Loucy (cell line): ENCODE results near the gene ZNF521.

Source experiments
- H2AFZ ChIP-seq: fragments of 200-600 bp; sonication (generic); 2 replicates; pipeline ENCODE4 v1.6.0; 2016; ENCODE audit warnings: antibody characterized with exemption, mild to moderate bottlenecking, low read length, moderate library complexity
- H3F3A ChIP-seq: fragments of 200-600 bp; 2 replicates; pipeline ENCODE4 v1.6.0; 2016; ENCODE audit warnings: antibody characterized with exemption, low read depth, mild to moderate bottlenecking
- H3K27me3 ChIP-seq: fragments of 200-600 bp; sonication (generic); 2 replicates; pipeline ENCODE4 v1.6.1; 2014; ENCODE audit warnings: low read length, mild to moderate bottlenecking; ENCODE audit not compliant: insufficient read depth, poor library complexity, severe bottlenecking
- H3K36me3 ChIP-seq: fragments of 200-600 bp; sonication (generic); 2 replicates; pipeline ENCODE4 v1.6.1; 2016; ENCODE audit warnings: low read length; ENCODE audit not compliant: insufficient read depth
- H3K4me1 ChIP-seq: fragments of 200-600 bp; sonication (generic); 2 replicates; pipeline ENCODE4 v1.5.1; 2014; ENCODE audit warnings: low read length, mild to moderate bottlenecking; ENCODE audit not compliant: insufficient read depth, poor library complexity, severe bottlenecking
- H3K4me2 ChIP-seq: fragments of 200-600 bp; sonication (generic); 2 replicates; pipeline ENCODE4 v1.6.0; 2014; ENCODE audit warnings: antibody characterized with exemption, low read length, low read depth, mild to moderate bottlenecking; ENCODE audit not compliant: poor library complexity, severe bottlenecking
- H3K4me3 ChIP-seq: fragments of 200-600 bp; sonication (generic); 2 replicates; pipeline ENCODE4 v1.5.1; 2014; ENCODE audit warnings: low read length, mild to moderate bottlenecking, mixed read lengths; ENCODE audit not compliant: poor library complexity, severe bottlenecking
- H3K79me2 ChIP-seq: fragments of 200-600 bp; sonication (generic); 2 replicates; pipeline ENCODE4 v1.6.1; 2014; ENCODE audit warnings: low read length; ENCODE audit not compliant: insufficient read depth
- H3K9ac ChIP-seq: fragments of 200-600 bp; sonication (generic); 2 replicates; pipeline ENCODE4 v1.6.0; 2014; ENCODE audit warnings: mild to moderate bottlenecking, low read depth, low read length, moderate library complexity; ENCODE audit not compliant: poor library complexity, severe bottlenecking
- H3K9me2 ChIP-seq: fragments of 200-600 bp; sonication (generic); replicated peaks from 2 replicates; pipeline ENCODE4 v1.6.1; 2016; ENCODE audit warnings: low read depth, low read length, mixed read lengths
- H3K9me3 ChIP-seq: fragments of 200-600 bp; sonication (generic); 2 replicates; pipeline ENCODE4 v1.6.1; 2014; ENCODE audit warnings: mild to moderate bottlenecking, antibody characterized with exemption, low read length, low read depth; ENCODE audit not compliant: insufficient read depth
- H4K20me1 ChIP-seq: fragments of 200-600 bp; sonication (generic); 2 replicates; pipeline ENCODE4 v1.6.0; 2014; ENCODE audit warnings: antibody characterized with exemption, low read length, mild to moderate bottlenecking; ENCODE audit not compliant: insufficient read depth, poor library complexity, severe bottlenecking
- EZH2phosphoT487 ChIP-seq: fragments of 200-600 bp; IDR thresholded peaks from 2 replicates; pipeline ENCODE4 v1.6.1; 2018; ENCODE audit warnings: antibody characterized with exemption, mild to moderate bottlenecking, moderate library complexity, borderline replicate concordance
- TF ChIP-seq, protein P1 (sequence below): fragments of 200-600 bp; sonication (generic); conservative IDR thresholded peaks from 2 replicates; pipeline ENCODE4 v1.5.1; 2014; ENCODE audit warnings: mild to moderate bottlenecking, antibody characterized with exemption, low read length

The ZNF521 gene

DNA sequence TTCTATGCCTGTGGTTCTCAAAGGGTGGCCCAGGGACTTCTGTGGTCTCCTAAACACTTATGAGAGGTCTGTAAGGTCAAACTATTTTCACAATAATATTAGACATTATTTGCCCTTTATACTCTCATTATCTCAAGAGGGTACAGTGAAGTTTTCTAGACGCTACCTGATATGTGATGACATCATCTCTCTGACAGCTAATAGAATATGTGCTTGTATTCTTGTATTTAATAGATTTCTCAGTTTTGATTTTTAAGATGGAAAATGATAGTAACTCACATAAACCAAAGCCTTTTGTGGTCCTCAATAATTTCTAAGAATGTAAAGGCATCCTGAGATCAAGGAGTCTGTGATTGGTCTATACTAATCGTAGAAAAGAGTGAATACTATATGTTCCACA, 265.1 kb downstream of the ZNF521 start:
- H4K20me1 ChIP-seq: no peaks in the 10 kb centered on the region
- H3K9me2 ChIP-seq: no peaks in the 10 kb centered on the region
- H3K4me3 ChIP-seq: no peak overlapping the region
- H3K27me3 ChIP-seq: no peaks in the 10 kb centered on the region
- H3K36me3 ChIP-seq: peaks cover 62% of the 10 kb centered on the region; the same call in 1 of the 2 replicates
- H3K9ac ChIP-seq: no peak overlapping the region
- no peaks in the 10 kb centered on the region for H3K9me3 ChIP-seq
- H3K4me1 ChIP-seq: no peaks in the 10 kb centered on the region
- H3K79me2 ChIP-seq: no peaks in the 10 kb centered on the region
- H3F3A ChIP-seq: no peaks in the 10 kb centered on the region
- TF ChIP-seq, protein P1, sequence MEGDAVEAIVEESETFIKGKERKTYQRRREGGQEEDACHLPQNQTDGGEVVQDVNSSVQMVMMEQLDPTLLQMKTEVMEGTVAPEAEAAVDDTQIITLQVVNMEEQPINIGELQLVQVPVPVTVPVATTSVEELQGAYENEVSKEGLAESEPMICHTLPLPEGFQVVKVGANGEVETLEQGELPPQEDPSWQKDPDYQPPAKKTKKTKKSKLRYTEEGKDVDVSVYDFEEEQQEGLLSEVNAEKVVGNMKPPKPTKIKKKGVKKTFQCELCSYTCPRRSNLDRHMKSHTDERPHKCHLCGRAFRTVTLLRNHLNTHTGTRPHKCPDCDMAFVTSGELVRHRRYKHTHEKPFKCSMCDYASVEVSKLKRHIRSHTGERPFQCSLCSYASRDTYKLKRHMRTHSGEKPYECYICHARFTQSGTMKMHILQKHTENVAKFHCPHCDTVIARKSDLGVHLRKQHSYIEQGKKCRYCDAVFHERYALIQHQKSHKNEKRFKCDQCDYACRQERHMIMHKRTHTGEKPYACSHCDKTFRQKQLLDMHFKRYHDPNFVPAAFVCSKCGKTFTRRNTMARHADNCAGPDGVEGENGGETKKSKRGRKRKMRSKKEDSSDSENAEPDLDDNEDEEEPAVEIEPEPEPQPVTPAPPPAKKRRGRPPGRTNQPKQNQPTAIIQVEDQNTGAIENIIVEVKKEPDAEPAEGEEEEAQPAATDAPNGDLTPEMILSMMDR: no peak
- TF ChIP-seq EZH2phosphoT487: no peak
- no peak overlapping the region for H2AFZ ChIP-seq
- H3K4me2 ChIP-seq: no peak overlapping the region

DNA sequence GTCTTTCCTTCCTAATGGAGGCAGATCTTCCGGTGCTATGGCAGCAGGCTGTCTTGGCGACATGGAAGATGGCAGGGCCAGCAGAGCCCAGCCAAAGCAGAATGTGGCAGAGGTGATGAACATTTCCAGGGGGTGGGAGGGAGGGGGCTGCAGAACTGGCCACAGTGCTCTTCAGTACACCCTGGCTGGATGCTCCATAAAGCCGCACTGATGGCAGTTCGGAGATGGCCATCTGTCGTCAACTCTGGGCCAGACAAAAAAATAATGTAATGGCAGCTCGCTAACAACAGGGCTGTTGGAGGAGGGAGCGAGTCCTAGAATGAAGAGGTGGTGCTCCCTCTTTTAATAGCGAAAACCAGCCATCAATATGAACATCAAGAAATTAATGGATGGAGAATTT, 271.0 kb downstream of the ZNF521 start:
- no peaks in the 10 kb centered on the region for H3K9me3 ChIP-seq
- peaks cover 13% of the 10 kb centered on the region; the same call in 1 of the 2 replicates for H3K36me3 ChIP-seq
- H4K20me1 ChIP-seq: no peaks in the 10 kb centered on the region
- H3K9ac ChIP-seq: no peak overlapping the region
- H3F3A ChIP-seq: no peaks in the 10 kb centered on the region
- no peak overlapping the region for H3K4me3 ChIP-seq
- no peaks in the 10 kb centered on the region for H3K9me2 ChIP-seq
- TF ChIP-seq, protein P1: no peak
- no peak for TF ChIP-seq EZH2phosphoT487
- H3K4me2 ChIP-seq: no peak overlapping the region
- H2AFZ ChIP-seq: no peak overlapping the region
- H3K79me2 ChIP-seq: no peaks in the 10 kb centered on the region
- H3K4me1 ChIP-seq: peaks cover 8% of the 10 kb centered on the region
- no peaks in the 10 kb centered on the region for H3K27me3 ChIP-seq

DNA sequence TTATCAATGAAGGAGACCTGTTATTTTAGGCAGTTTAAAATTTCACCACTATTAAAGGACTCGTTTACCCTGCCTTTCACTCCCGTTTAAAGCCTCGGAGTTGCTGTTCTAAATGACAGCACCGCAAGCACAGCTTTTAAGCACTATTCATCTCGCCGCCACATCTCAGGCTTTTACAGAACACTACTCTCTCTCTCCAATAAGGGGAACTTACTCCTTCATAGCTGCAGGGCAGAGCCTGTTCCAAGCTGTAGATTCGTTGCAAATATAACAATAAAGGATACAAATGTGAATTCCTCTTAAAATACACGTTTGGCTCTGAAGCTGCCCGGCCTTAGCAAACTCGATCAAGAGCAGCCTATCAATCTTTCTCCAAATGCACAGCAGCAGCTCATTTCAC, 271.8 kb downstream of the ZNF521 start:
- Histone ChIP-seq H3K4me3 (no peak overlapping the region), H4K20me1 (no peaks in the 10 kb centered on the region), H3K36me3 (peaks cover 5% of the 10 kb centered on the region; the same call in 1 of the 2 replicates), H3K4me1 (peaks cover 8% of the 10 kb centered on the region), H2AFZ (no peak overlapping the region), H3K27me3 (no peaks in the 10 kb centered on the region), H3K9ac (no peak overlapping the region), H3K9me3 (no peaks in the 10 kb centered on the region), H3K79me2 (no peaks in the 10 kb centered on the region), H3K9me2 (no peaks in the 10 kb centered on the region), H3F3A (no peaks in the 10 kb centered on the region), H3K4me2 (no peak overlapping the region)
- TF ChIP-seq, protein P1: no peak
- no peak for TF ChIP-seq EZH2phosphoT487
